Loucy (cell line): Measurements from ENCODE around the gene CDKL4.

ENCODE experiments used
- H2AFZ ChIP-seq: fragments of 200-600 bp; sonication (generic); 2 replicates; pipeline ENCODE4 v1.6.0; 2016; ENCODE audit warnings: antibody characterized with exemption, mild to moderate bottlenecking, low read length, moderate library complexity
- H3F3A ChIP-seq: fragments of 200-600 bp; 2 replicates; pipeline ENCODE4 v1.6.0; 2016; ENCODE audit warnings: antibody characterized with exemption, low read depth, mild to moderate bottlenecking
- H3K27me3 ChIP-seq: fragments of 200-600 bp; sonication (generic); 2 replicates; pipeline ENCODE4 v1.6.1; 2014; ENCODE audit warnings: low read length, mild to moderate bottlenecking; ENCODE audit not compliant: insufficient read depth, poor library complexity, severe bottlenecking
- H3K36me3 ChIP-seq: fragments of 200-600 bp; sonication (generic); 2 replicates; pipeline ENCODE4 v1.6.1; 2016; ENCODE audit warnings: low read length; ENCODE audit not compliant: insufficient read depth
- H3K4me1 ChIP-seq: fragments of 200-600 bp; sonication (generic); 2 replicates; pipeline ENCODE4 v1.5.1; 2014; ENCODE audit warnings: low read length, mild to moderate bottlenecking; ENCODE audit not compliant: insufficient read depth, poor library complexity, severe bottlenecking
- H3K4me2 ChIP-seq: fragments of 200-600 bp; sonication (generic); 2 replicates; pipeline ENCODE4 v1.6.0; 2014; ENCODE audit warnings: antibody characterized with exemption, low read length, low read depth, mild to moderate bottlenecking; ENCODE audit not compliant: poor library complexity, severe bottlenecking
- H3K4me3 ChIP-seq: fragments of 200-600 bp; sonication (generic); 2 replicates; pipeline ENCODE4 v1.5.1; 2014; ENCODE audit warnings: low read length, mild to moderate bottlenecking, mixed read lengths; ENCODE audit not compliant: poor library complexity, severe bottlenecking
- H3K79me2 ChIP-seq: fragments of 200-600 bp; sonication (generic); 2 replicates; pipeline ENCODE4 v1.6.1; 2014; ENCODE audit warnings: low read length; ENCODE audit not compliant: insufficient read depth
- H3K9ac ChIP-seq: fragments of 200-600 bp; sonication (generic); 2 replicates; pipeline ENCODE4 v1.6.0; 2014; ENCODE audit warnings: mild to moderate bottlenecking, low read depth, low read length, moderate library complexity; ENCODE audit not compliant: poor library complexity, severe bottlenecking
- H3K9me2 ChIP-seq: fragments of 200-600 bp; sonication (generic); replicated peaks from 2 replicates; pipeline ENCODE4 v1.6.1; 2016; ENCODE audit warnings: low read depth, low read length, mixed read lengths
- H3K9me3 ChIP-seq: fragments of 200-600 bp; sonication (generic); 2 replicates; pipeline ENCODE4 v1.6.1; 2014; ENCODE audit warnings: mild to moderate bottlenecking, antibody characterized with exemption, low read length, low read depth; ENCODE audit not compliant: insufficient read depth
- H4K20me1 ChIP-seq: fragments of 200-600 bp; sonication (generic); 2 replicates; pipeline ENCODE4 v1.6.0; 2014; ENCODE audit warnings: antibody characterized with exemption, low read length, mild to moderate bottlenecking; ENCODE audit not compliant: insufficient read depth, poor library complexity, severe bottlenecking
- EZH2phosphoT487 ChIP-seq: fragments of 200-600 bp; IDR thresholded peaks from 2 replicates; pipeline ENCODE4 v1.6.1; 2018; ENCODE audit warnings: antibody characterized with exemption, mild to moderate bottlenecking, moderate library complexity, borderline replicate concordance
- TF ChIP-seq, protein P1 (sequence below): fragments of 200-600 bp; sonication (generic); conservative IDR thresholded peaks from 2 replicates; pipeline ENCODE4 v1.5.1; 2014; ENCODE audit warnings: mild to moderate bottlenecking, antibody characterized with exemption, low read length

The CDKL4 gene

DNA sequence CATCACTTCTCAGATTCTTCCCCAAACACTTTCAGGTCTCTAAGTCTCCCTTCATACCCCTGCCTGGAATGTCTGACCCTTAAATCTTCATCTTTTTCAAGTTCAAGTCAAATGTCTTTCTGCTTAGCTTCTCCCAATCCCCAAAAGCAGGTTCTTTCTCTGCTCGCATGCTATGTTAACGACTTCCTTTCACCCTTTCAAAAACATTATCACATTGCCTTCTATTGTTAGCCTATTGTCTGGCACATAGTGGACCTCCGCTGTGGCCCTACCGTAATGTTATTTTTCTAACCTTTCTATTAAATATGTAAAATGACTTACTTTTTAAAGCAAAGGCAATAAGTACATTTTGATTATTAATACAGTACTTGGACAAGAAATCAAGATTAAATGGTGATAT lies 2.2 kb downstream of the CDKL4 start:
- Histone ChIP-seq H3K36me3 (no peaks in the 10 kb centered on the region), H3K9me3 (no peaks in the 10 kb centered on the region), H2AFZ (peak overlapping the region; percentile 68), H3F3A (no peaks in the 10 kb centered on the region), H3K4me2 (peak overlapping the region; percentile 51), H3K9me2 (no peaks in the 10 kb centered on the region), H3K4me1 (peaks cover 27% of the 10 kb centered on the region), H3K4me3 (peak overlapping the region; percentile 3), H3K27me3 (no peaks in the 10 kb centered on the region), H3K9ac (no peak overlapping the region), H3K79me2 (no peaks in the 10 kb centered on the region), H4K20me1 (no peaks in the 10 kb centered on the region)
- no peak for TF ChIP-seq EZH2phosphoT487
- TF ChIP-seq, protein P1, sequence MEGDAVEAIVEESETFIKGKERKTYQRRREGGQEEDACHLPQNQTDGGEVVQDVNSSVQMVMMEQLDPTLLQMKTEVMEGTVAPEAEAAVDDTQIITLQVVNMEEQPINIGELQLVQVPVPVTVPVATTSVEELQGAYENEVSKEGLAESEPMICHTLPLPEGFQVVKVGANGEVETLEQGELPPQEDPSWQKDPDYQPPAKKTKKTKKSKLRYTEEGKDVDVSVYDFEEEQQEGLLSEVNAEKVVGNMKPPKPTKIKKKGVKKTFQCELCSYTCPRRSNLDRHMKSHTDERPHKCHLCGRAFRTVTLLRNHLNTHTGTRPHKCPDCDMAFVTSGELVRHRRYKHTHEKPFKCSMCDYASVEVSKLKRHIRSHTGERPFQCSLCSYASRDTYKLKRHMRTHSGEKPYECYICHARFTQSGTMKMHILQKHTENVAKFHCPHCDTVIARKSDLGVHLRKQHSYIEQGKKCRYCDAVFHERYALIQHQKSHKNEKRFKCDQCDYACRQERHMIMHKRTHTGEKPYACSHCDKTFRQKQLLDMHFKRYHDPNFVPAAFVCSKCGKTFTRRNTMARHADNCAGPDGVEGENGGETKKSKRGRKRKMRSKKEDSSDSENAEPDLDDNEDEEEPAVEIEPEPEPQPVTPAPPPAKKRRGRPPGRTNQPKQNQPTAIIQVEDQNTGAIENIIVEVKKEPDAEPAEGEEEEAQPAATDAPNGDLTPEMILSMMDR = no peak

GRCh38 chr2:39240758-39241157 lies 3.0 kb downstream of the CDKL4 start:
- H2AFZ ChIP-seq = no peak overlapping the region

GRCh38 chr2:39234754-39235153 lies 9.0 kb downstream of the CDKL4 start:
- H3K4me2 ChIP-seq = no peak overlapping the region
- H3K4me3 ChIP-seq = no peak overlapping the region
- H3K9ac ChIP-seq = no peak overlapping the region
- no peaks in the 10 kb centered on the region for H3K36me3 ChIP-seq
- no peak overlapping the region for H2AFZ ChIP-seq
- H4K20me1 ChIP-seq = no peaks in the 10 kb centered on the region
- H3F3A ChIP-seq = no peaks in the 10 kb centered on the region
- no peaks in the 10 kb centered on the region for H3K9me3 ChIP-seq
- H3K9me2 ChIP-seq = no peaks in the 10 kb centered on the region
- no peak for TF ChIP-seq EZH2phosphoT487
- TF ChIP-seq, protein P1 = no peak
- no peaks in the 10 kb centered on the region for H3K79me2 ChIP-seq
- no peaks in the 10 kb centered on the region for H3K4me1 ChIP-seq
- H3K27me3 ChIP-seq = no peaks in the 10 kb centered on the region

More at GRCh38 chr2:39240758-39241157, 3.0 kb downstream of the CDKL4 start:
- Histone ChIP-seq H3K36me3 (no peaks in the 10 kb centered on the region), H3K9me2 (no peaks in the 10 kb centered on the region), H3K9ac (no peak overlapping the region), H3K79me2 (no peaks in the 10 kb centered on the region), H3K4me3 (no peak overlapping the region), H3K4me1 (peaks cover 20% of the 10 kb centered on the region), H3K27me3 (no peaks in the 10 kb centered on the region), H3K4me2 (no peak overlapping the region), H4K20me1 (no peaks in the 10 kb centered on the region), H3F3A (no peaks in the 10 kb centered on the region), H3K9me3 (no peaks in the 10 kb centered on the region)
- TF ChIP-seq EZH2phosphoT487 = no peak
- TF ChIP-seq, protein P1 = no peak
